HG03045 (cell line): ENCODE measurements around the gene PPP1R12B.
"Not testable (repeated sequence)": the region's sequence is repeated elsewhere in the genome, so short reads cannot be mapped to it uniquely, and the experiment has no call there.

ENCODE experiments used
- ATAC-seq: cut with Tn5 transposase; IDR thresholded peaks from one replicate; pipeline ENCODE4 v1.9.1; 2021; ENCODE audit warnings: mild to moderate bottlenecking, moderate library complexity; ENCODE audit not compliant: unreplicated experiment

The PPP1R12B gene

GRCh38 chr1:202578001-202578504 lies 229.6 kb downstream of the PPP1R12B start:
- no peak for ATAC-seq

- ATAC-seq: no peak
These were observed 230.1 kb downstream of the PPP1R12B start for GRCh38 chr1:202578565-202578964.

DNA sequence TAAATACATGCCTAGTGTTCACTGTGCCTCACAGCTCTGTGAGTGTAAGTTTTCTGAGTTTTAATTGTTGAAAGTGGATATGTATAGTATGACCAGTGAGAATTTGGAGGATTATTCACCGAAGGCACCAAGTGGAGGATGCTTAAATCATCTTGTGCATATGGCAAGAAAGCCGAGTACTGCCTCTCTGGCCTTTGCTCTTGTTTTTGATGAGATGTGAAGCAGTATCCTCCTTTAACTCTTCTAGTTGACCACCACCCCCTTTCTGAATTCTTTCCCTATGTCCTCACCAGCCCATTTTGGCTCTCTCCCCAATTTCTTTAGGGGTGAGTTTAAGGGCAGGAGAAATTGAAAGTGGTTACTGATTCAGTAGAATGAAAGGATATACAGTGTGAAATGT lies 231.3 kb downstream of the PPP1R12B start:
- no peak for ATAC-seq

DNA sequence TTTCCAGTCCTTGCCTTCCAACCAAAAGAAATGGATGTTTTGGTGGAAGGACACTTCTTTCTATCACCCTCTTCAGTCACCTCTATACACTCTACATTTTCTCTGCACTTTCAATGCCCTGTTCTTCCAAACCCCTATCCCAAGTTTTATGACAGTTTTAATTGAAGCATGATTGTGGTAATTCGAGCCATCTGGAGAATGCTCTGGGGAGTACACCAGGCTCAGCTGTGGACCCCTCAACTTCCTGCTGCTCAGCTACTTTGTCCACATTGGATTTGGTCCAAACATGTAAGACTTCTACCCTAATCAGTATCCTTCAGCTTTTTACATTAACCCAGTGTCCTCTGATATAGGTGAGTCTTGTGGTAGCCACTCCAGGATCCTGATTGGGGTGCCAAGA lies 232.1 kb downstream of the PPP1R12B start:
- ATAC-seq: no peak

- not testable (repeated sequence) for ATAC-seq
These were observed 233.9 kb downstream of the PPP1R12B start for GRCh38 chr1:202582350-202582749.

DNA sequence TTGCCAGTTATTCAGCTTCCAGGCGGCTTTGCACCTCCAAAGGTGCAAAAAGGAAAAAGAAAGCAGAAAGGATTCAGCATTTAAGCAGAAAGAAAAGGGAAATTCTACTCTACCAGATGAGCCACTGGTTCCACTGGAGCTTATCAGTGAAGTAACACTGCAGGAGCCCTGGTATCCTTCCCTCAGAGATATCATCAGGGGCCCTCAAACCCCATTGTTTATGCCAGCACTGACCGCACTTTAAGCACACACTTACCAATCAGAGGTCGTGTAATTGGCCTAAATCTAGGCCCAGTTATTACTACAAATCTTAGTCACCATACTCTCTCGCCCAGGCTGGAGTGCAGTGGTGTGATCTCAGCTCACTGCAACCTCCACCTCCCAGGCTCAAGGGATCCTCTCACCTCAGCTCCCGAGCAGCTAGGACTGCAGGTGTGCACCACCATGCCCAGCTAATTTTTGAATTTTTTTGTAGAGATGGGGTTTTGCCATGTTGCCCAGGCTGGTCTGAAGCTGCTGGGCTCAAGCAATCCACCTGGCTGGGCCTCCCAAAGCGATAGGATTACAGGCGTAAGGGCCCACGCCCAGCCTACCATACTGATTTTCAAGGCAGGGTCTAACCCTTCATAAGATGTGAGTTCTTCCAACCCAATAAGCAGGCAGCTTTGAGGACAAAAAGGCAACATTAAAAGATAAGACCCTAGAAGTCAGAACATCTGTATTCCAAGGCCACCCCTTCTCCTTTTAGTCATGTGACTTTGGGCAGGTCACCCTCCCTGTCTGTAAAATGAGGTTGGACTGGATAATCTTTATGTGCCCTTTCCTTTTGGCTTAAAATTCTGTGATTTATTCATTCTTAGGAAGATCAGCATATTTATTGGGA lies 236.4 kb downstream of the PPP1R12B start:
- no peak for ATAC-seq

GRCh38 chr1:202585590-202585933 lies 237.1 kb downstream of the PPP1R12B start:
- ATAC-seq: no peak

DNA sequence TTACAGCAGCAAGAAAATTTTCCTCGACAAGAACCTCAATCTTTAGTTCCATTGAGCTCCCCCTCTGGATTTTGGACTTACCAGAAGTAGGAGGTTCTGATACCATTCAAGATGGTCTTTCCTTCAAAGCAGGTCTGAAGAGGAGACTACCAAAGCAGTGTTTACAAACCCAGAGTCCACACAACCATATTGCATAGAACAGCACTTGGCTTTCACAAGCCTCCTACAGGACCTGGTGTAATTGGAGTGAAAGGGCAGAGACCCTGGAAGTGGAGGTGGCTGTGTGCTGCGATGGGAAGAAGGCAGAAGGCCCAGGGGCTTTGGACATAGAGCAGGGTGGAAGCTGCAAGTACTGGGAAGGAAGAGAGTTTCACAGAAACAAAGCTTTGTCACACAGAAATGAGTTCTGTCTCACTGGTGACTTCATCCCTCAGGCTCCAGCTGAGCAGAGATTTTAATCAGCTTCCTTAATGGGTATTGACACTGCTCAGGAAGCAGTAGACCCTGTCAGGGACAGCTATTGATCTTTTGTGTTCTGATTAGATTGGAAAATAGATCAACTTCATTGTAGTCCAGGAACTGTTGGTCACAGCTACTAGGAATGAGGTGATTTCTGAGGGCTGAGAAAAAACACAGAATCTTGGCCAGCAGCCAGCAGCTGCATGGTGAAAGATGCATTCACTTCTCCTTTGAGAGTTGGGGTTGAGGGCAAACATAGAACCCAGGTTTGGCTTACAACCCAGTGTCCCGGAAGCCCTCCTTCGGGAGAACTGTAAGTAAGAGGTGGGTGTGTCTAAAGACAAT lies 237.7 kb downstream of the PPP1R12B start:
- no peak for ATAC-seq

- ATAC-seq: no peak
These were observed 238.4 kb downstream of the PPP1R12B start for GRCh38 chr1:202586871-202587270.

DNA sequence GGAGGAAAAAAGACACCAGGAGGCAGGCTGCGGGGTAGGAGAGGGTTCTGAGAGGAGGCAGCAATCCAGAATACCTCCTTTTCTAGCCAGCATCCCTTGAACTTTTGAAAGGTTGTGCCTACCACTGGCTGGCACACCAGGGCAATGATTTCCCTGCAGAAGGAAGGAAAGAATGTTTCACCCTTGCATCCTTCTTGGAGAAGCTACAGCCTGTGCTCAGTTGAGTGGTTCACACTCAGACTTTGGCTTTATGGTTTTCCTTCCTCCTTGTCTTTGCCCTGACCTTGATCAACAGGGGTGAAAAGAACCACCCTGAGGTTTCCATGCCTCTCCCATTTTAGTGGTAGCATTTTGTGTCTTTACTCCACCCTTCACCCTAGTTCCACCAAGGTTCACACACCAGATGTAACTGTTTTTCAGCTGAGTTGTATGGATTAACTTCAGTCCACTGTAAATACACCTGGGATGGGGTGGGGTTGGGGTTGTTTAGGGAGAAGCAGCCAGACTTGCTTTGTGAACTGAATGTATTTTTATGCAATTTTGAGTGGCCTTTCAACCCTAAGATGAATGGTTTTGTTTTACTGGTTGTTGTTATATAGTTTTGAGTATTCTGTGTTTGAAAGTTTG lies 239.5 kb downstream of the PPP1R12B start:
- no peak for ATAC-seq

DNA sequence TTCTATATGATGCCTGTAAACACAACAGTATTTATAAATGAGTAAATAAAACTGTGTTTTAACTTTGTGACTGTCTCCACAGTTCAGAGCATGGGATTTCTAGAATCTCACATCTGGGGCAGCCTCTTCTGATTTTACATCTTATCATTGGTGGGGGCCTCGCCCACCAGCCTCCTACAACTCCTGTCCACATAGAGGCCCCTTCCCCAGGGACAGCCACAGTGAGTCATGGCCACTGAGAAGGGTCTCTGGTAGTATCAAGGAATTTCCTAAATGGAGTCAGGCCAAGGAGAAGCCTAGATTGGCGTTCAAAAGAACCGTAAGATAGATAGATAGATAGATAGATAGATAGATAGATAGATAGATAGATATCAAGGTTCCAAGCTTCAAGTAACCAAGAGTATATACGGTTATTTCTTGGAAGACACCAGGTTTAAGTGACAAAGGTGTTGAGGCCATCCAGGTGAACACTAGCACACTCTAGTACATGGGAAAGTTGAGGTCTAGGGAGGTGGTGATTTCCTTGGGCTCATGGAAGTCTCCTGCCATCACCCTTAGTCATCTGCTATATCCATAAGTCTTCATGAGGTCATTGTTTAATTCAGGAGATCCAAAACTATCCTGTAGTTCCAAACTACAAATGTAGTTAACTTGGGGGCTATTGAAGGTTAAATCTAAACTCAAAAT lies 240.1 kb downstream of the PPP1R12B start:
- ATAC-seq: no peak

DNA sequence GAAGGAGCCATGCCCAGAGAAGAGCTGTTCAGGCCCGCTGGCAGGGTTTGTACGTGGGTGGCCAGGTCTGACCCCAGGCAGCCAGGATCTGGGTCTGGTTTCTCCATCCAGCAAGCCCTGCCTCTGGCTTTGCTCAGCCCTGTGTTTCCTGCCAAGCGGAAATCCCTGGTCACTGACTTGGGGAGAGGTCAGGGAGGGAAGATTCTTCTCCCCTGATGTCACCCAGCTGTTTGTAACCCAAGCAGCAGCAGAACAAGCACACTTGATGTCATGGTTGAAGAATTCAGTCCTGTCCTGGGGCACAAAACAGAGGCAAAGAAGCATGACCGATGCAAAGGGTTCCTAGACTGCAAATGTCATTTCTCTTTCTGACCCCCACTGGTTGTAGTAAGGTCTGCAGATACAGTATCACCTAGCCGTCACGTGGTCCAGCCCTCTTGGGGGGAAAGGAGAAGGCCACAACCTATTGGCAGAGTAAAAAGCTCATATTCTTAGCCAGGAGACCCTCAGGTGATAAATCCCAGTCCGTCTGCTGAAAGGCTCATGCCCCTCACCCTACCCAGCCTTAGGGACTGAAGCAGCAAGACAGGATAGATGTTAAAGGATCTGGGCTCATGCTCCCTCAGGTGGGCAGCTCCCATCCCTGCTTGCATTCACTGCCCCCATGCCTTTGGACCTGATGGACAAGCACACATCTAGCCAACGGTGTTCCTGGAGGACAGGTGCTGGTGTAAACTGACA lies 240.9 kb downstream of the PPP1R12B start:
- no peak for ATAC-seq

DNA sequence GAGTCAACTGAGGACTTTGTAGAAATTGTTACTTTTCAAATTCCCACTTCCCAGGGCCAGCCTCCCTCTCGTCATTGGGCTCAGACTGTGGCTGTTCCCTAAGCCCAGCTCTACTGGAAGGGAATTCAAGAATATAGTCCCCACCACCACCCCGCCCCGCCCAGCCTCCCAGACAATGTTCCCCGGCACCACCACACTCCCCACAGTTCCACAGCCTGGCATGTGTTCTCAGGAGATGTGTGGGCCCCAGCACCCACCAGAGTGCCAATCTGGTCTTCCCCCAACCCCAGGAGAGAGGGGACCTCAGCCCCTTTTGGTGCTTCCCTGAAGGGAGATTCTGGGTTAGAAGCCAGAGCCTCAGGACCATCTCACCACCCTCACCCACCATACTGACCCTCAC lies 241.6 kb downstream of the PPP1R12B start:
- ATAC-seq: no peak

- ATAC-seq: no peak
These were observed 242.5 kb downstream of the PPP1R12B start for GRCh38 chr1:202590975-202591411.

DNA sequence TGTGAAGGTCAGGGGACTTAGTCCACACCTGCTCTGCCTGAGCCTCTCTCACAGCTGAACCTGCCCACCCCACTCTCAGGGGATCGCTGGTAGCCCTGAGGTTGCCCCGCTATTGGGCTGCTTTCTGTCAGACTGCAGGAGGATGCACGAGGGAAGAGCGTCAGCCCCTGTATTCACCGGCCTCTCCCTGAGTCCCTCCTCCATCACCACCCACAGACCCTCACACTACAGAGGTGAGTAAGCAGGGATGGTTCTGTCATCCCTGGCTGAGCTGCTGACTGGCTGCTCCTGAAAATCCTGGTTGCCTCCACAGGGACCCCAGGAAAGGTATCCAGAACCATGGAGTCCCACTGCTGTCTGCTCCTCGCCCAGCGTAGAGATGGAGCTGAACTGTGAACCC lies 243.0 kb downstream of the PPP1R12B start:
- ATAC-seq: no peak

GRCh38 chr1:202592146-202592545 lies 243.6 kb downstream of the PPP1R12B start:
- no peak for ATAC-seq

DNA sequence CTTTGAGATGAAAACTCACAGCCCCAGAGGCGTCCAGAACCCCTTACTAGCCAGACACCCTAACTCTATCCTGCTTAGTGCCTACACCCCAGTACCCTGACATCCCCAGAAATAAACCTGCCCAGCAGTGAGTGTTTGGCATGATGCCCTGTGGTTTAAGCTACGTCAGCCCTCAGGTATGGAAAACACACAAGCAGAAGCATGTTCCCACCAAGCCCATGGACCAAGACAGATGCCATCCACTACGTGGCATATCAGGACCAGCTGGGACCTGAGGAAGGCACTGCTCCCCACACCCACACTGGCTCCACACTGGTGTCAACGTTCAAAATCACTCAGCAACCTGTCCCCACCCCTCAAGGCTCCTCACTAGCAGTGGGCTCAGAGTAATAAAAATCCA lies 245.3 kb downstream of the PPP1R12B start:
- no peak for ATAC-seq

GRCh38 chr1:202596638-202597037 lies 248.1 kb downstream of the PPP1R12B start:
- ATAC-seq: no peak

DNA sequence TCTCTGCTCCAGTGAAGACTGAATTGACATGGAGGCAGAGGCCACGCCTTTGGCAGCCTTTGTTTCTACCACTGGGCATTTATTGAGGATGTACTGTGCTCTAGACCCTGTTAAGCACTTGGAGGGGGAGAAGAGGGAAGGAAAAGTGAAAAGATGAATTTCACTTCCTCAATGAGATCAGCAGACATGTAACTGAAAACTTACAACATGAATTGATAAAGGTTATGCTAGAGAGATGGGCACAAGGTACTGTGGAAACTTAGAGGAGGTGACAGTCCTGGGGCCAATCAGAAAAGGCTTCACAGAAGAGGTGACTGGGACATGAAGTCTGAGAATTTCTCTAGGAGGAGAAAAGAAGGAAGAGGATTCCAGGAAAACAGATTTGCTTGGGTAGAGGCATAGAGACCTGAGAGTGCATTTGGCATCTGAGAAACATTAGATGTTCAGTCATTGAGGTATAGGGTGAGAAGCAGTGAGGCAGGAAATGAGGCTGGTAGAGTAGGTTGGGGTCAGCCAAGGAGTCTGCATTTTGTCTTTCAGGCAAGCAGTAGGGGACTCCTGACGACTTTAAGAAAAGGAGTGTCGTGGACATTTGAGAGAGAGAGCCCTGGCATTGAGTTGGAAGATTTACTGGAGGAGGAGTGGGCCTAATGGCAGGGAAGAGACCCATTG lies 248.7 kb downstream of the PPP1R12B start:
- no peak for ATAC-seq
